GM12878 (cell line): ENCODE measurements around the gene RSPH10B2. TPM values are rescaled to one million over a fixed set of nuclear protein-coding genes. Genes with fewer than 3 reads are reported as not detected.
A peak's percentile ranks its signal among the peaks of the same experiment; 100 is the strongest.

Source experiments
- CBX3 ChIP-seq: fragments of 200-600 bp; sonication (generic); IDR thresholded peaks from 2 replicates; pipeline ENCODE4 v1.6.1; 2016; ENCODE audit warnings: low read depth, borderline replicate concordance
- NR2C1 ChIP-seq: fragments of 450-650 bp; IDR thresholded peaks from 2 replicates; pipeline ENCODE4 v1.6.1; 2017; ENCODE audit warnings: antibody characterized with exemption, mild to moderate bottlenecking, moderate library complexity
- PKNOX1 ChIP-seq: fragments of 450-650 bp; IDR thresholded peaks from 2 replicates; pipeline ENCODE4 v1.6.1; 2016; ENCODE audit warnings: mild to moderate bottlenecking
- POLR2AphosphoS2 ChIP-seq: IDR thresholded peaks from 2 replicates; pipeline ENCODE4 v1.6.1; 2011; ENCODE audit warnings: low read depth, mild to moderate bottlenecking, low read length, improper control_type of control experiment, moderate library complexity
- TCF3 ChIP-seq: IDR thresholded peaks from 2 replicates; pipeline ENCODE4 v1.6.1; 2012; ENCODE audit warnings: low read depth, mild to moderate bottlenecking, low read length, borderline replicate concordance; ENCODE audit not compliant: insufficient read depth
- USF1 ChIP-seq: IDR thresholded peaks from 2 replicates; pipeline ENCODE4 v1.6.1; 2011; ENCODE audit warnings: borderline replicate concordance, low read depth, mild to moderate bottlenecking, moderate library complexity, mixed read lengths, low read length; ENCODE audit not compliant: insufficient read depth; ENCODE audit errors: extremely low read length
- USF2 ChIP-seq: IDR thresholded peaks from 2 replicates; pipeline ENCODE4 v1.6.1; 2011; ENCODE audit warnings: low read depth, low read length, improper control_type of control experiment, borderline replicate concordance
- polyA plus RNA-seq, 11 experiments: library from polyadenylated mRNA; depleted of rRNA in 4 of 11; unstranded in 6 of 11; stranded (reverse) in 5 of 11; fragments of >200 nt; fragmentation: Nextera tagmentation in 4 of 11; fragmentation: Illumina TruSeq in 1 of 11; extraction: Ambion mirVana in 4 of 11; extraction: Trizol in 1 of 11; gene quantifications; 1 replicate in 1 of 11; 2 replicates in 10 of 11; pipeline versions ENCODE4 v1.2.1 to v1.2.3, GENCODE V29; 2011 to 2016; ENCODE audit warnings: inconsistent platforms in 2 of 11, missing spikeins in 2 of 11, low read depth in 1 of 11
- total RNA-seq, 4 experiments: library from RNA; depleted of rRNA in 3 of 4; stranded (reverse); fragments of >200 nt in 3 of 4; fragmentation: Illumina TruSeq in 1 of 4; extraction: Trizol in 1 of 4; gene quantifications; 2 replicates each; pipeline versions ENCODE4 v1.2.1 to v1.2.3, GENCODE V29; 2013 to 2021

RSPH10B2 gene
- total and polyA plus RNA-seq, 10 of the 15 experiments (the other 5 are each of a cell fraction or from before 2014, with no cell fraction given): 0.04 to 0.34 (median 0.18) TPM; not detected in 3

- no peak for TF ChIP-seq USF1
- TF ChIP-seq POLR2AphosphoS2: no peak
- TF ChIP-seq PKNOX1: peak; percentile 35; the same call in 1 of the 2 replicates
- TF ChIP-seq TCF3: no peak
- no peak for TF ChIP-seq NR2C1
- no peak for TF ChIP-seq CBX3
- no peak for TF ChIP-seq USF2
Measured at GRCh38 chr7:6705959-6706665, 47.8 kb upstream of the RSPH10B2 start (continued).
